ENCODE data around the gene ZAP70.
"Not testable (repeated sequence)": the region's sequence is repeated elsewhere in the genome, so short reads cannot be mapped to it uniquely, and the experiment has no call there.

The ZAP70 gene

DNA sequence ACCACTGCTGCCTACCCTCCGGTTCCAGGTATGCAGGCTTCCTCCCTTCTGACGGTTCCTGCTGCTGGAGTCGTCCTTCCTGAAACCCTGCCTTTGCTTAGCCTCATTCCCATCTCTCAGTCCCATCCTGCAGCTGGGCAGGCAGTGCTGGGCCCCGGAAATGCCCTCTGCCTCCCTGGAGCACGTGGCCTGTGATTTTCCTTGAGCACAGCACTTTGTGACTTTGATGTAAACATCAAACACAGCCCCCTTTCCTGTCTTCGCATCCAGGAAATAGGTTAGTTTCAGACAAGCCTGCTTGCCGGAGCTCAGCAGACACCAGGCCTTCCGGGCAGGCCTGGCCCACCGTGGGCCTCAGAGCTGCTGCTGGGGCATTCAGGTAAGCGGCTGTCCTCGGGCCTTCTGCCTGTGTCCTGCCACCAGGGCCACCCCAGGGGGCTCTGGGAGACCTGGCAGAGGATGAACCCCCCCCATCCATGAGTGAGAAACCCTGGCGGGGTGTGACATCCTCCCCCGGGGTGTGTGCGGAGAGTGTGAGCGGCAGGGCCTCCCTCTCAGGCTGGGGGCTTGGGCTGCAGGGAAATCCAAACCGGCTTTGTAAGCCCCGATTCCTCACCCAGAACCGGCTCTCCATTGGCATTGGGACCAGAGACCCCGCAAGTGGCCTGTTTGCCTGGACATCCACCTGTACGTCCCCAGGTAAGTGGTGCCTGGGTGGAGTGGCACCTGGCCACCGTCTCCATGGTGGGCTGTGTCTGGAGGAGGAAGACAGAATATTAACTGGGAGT is at the start of gene ZAP70:
Gene ZAP70 (plus strand): TSS at position 281 of the 788 bp plus-strand sequence. CDS start 10,461 bp downstream, outside the sequence.
- DNase-seq (ENCODE audit: low read depth in 2 of 2) = peak in 1 of 2 donors; percentile 43

DNA sequence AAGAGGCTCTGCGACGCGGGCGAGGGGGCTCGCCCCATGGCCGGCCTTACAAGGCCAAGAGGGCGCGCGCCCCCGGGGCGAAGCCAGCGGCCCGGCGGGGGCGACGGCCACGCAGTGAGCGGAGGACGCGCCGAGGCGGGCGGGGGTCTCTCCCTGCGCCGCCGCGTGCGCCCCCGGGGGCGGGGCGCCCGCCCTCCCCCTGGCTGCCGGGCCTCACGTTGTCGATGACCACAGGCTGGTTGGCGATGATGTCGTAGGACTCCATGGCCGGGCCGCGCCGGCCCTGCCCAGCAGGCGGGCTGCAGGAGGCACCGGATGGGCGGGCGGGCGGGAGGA is 49.8 kb upstream of the ZAP70 start:
- no peak for DNase-seq (ENCODE audit: low read depth in 2 of 2)

DNA sequence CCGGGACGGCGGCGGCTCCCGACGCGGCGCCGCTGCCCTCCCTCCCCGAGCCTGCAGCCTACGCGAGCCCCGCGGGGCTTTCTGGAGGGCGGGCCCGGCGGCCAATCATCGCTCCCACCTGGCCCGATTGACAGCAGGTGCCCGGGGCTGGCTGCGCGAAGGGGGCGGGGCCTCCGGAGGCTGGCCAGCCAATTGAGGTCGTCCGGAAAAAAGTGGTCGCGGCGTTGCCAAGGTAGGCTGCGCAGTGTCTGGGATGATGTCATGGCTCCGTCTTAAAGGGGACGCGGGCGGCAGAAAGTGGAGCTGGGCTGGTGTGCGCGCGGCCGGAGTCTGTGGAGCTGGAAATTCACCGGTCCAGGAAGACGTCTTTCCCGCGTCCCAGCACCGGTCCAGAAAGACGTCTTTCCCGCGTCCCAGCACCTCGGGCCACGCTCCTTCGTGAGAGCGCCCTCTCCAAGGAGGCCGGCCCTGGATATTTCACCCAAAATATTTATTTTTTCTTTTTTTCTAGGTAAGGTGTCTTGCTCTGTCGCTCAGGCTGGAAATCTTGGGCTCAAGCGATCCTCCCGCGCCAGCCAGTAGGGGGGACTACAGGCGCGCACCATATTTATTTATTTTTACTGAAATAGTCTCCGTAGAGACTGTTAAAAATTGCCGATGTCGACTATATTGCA is 49.3 kb upstream of the ZAP70 start, which contains the start of gene ACTR1B:
Gene ACTR1B (minus strand): TSS at position 83 of the 674 bp plus-strand sequence. CDS start 154 bp downstream, outside the sequence.
- DNase-seq (ENCODE audit: low read depth in 2 of 2) = peak; percentile 96 to 97

DNA sequence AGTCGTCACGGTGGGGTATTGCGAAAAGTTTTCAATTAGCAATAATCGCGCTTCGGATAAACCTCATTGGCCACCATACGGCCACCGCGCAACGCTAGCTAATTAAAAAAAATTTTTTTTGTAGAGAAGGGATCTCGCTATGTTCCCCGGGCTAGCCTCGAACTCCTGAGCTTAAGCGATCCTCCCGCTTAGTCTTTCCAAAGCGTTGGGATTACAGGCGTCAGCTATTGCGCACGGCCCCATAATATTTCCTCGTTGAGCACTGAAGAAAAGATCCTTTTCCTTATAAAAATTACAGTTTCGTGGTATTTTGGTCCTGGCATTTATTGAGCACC is 48.8 kb upstream of the ZAP70 start:
- DNase-seq (ENCODE audit: low read depth in 2 of 2) = no peak

DNA sequence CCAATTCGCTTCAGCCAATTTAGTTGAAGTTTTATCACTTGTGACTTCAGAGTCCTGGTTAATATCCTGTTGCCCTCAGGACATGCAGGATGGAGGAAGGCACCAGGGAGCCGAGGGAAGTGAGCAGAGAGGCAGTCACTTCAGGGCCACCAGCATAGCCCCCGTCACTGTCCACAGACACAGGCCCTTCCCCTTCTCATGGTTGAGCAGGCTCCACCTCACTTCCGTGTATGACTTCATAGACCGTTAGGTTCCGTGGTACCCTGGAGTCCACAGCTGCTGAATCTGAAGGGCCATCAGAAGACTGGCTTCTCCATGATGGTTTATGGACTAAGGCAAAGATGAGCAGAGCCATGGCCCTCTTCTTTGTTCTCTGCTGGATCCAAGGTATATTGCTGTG is 43.9 kb upstream of the ZAP70 start, which contains the start of gene C2orf92:
Gene C2orf92 (plus strand): TSS at position 266 of the 400 bp plus-strand sequence. CDS start 76 bp downstream, at position 342.
- DNase-seq (ENCODE audit: low read depth in 2 of 2) = no peak

DNA sequence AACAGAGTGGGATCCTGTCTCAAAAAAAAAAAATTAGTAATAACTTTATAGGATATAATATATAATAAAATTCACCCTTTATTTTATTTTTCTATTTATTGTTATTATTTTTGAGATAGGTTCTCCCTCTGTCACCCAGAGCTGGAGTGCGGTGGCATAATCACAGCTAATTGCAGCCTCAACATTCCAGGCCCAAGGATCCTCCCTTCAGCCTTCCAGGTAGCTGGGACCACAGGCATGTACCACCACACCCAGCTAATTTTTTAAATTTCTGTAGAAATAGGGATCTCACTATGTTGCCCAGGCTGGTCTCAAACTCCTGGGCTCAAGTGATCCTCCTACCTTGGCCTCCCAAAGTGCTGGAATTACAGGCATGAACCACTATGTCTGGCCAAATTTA is 42.9 kb upstream of the ZAP70 start:
- DNase-seq (ENCODE audit: low read depth in 2 of 2) = no peak

DNA sequence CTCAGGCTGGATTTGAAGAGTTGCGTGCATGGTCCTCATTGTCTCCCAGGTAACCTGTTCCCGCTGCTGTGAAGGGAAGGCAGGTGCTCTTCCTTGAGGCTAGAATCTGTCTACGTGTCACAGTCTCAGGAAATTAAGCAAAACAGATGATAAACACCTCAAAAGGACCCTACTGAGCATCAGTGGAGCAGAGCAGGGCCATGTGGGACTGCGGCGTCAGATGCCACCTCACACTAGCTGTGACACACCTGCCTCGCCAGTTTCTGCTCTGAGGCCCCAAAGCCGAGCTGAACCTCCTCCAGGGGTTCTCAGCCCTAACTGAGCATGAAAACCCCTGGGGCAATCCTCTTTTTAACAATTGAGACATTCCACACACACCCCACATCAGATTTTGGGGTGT is 41.9 kb upstream of the ZAP70 start:
- DNase-seq (ENCODE audit: low read depth in 2 of 2) = no peak

DNA sequence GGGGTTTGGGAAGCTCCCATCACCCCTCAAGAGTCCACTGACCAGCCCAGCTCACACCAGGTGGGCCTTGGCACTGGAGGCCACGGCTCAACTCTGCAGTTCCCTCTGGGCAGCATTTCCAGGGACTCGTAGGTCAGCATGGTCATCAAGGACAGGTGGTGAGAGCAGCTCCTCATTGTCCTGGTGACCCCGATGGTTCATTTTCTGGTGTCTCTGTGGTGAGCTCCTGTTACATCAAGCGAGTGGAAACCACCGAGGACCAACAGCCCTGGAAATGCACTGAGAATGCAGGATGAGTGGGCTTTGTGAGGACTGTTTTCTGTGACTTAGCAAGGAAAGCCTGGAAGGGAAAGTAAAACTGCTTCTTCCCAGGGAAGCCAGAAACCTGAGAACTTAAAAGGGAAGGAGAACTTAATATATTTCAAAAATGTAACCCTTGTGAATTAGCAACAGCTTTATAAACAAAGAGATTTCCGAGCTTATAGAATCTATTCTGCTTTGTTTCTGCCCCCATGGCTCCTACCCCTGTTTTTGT is 40.7 kb upstream of the ZAP70 start:
- DNase-seq (ENCODE audit: low read depth in 2 of 2) = not testable (repeated sequence)

DNA sequence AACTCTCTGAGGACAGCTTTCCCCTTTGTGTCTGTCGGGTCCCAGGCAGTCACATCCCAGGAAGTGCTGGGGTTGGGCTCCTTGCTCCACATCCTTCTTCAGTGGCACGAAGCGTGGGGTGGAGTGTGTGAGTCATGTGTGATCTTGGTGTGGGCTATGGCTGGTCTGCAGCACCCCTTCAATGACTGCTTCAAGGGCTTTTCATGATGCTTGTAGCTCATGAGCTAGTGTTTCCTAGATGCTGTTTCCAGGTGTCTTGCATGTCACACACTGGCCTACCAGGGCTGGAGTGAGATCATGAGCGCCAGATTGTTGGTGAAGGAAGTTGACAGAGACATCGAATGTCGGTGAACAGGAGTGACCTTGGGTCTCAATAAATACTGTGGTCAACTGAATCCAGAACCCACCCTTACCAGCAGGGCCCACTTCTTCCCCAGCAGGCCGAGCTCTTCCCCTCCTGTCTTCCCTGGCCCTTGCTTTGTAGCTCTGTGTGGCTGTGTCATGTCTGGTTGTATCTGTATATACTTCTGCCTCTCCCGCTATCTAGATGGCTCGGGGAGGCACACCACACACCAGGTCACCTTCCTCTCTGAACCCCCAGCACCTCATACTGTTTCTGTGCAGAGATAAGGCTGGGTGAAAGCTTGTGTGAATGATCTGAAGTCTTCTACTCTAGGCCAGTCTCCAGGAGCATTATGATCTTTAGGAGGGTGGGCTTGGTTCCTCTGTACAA is 40.0 kb upstream of the ZAP70 start:
- peak in 1 of 2 donors; percentile 11 for DNase-seq (ENCODE audit: low read depth in 2 of 2)

DNA sequence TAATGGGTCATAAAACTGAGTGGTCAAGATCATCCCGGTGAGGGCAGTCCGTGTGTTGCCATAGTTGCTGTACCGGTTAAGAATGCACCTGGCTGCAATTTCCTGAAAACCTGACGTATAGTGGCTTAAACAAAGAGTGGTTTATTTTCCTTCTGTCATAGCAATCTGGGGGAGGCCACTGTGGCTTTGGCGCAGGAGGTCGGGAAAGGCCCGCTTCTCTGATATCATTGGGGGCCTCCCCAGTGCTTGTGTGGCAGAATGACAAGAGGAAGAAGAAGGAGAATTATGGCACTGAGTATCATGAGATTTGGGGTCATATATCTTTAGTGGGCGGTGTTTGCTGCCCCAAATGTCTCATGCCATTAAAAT is 39.5 kb upstream of the ZAP70 start:
- DNase-seq (ENCODE audit: low read depth in 2 of 2) = peak; percentile 31 to 36

DNA sequence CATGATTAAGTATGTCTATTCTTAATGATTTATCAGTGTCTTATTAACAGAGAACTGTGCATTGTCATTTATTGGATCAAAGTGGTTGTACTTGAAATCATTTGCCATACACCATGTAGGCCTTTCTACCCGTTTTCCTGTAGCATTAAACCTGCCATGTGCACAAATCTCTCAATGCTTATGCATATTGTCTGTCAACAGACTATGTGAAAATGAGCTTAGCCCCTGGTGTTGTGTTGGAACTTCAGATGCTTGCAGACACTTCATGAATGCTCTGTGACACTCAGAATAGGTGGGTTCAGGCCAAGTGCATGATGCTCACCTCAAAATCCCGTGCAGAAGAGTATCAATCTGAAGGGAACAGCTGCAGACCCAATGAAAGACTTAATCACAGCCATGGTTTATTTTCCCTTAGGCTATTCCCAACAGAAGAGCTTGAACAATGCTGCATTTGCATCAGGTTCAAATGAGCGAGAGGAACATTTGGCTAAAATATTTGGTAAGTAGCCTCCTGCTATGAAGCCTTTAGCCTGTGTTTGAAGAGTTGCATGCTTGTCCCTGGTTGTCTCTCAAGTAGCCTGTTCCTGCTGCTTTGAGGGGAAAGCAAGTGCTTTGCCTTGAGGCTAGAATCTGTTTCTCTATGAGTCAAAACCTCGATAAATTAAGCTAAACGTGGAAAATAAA is 37.8 kb upstream of the ZAP70 start:
- no peak for DNase-seq (ENCODE audit: low read depth in 2 of 2)

DNA sequence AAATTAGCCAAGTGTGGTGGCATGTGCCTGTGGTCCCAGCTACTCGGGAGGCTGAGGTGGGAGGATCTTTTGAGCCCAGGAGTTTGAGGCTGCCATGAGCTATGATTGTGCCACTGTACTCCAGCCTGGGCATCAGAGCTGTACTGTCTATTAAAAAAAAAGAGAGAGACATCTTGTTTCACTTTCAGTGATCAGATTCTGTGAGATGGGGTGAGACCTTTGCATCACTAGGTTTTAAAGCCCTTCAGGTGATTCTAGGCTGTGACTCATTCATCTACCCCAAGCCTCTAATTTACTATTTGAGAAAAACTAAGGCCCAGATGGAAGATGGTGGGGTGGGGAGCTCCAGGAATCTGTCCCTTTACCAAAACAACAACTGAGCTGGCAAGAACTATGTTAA is 36.8 kb upstream of the ZAP70 start:
- DNase-seq (ENCODE audit: low read depth in 2 of 2) = no peak

DNA sequence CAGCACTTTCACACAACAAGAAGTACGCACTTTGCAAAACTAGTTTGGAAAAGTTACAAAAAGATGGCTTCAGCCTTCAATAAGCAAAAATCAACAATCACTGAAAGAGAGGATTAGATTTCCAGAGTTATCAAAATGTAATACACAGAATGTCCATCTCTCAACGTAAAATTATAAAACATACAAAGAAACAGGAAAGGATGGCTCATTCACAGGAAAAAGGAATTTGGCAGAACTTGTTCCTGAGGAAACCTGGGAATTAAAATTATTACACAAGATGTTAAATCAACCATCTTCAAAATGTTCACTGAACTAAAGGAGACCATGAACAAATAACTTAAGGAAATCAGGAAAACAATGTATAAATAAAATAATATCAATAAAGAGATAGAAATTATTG is 35.9 kb upstream of the ZAP70 start:
- DNase-seq (ENCODE audit: low read depth in 2 of 2) = no peak

DNA sequence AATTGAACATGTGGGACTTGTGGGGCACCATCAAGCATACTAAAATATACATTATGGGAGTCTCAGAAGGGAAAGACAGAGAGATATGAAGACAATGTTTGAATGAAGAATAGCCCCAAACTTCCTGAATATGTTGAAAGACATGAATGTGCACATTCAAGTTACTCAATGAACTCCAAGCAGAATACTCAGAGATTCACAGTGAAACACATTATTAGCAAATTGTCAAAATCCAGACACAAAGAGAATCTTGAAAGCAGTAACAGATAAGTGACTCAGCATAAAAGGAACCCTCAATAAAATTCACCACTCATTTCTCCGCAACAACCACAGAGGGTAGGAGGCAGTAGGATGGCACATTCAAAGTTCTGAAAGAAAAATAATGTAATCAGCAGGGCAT is 35.1 kb upstream of the ZAP70 start:
- no peak for DNase-seq (ENCODE audit: low read depth in 2 of 2)

DNA sequence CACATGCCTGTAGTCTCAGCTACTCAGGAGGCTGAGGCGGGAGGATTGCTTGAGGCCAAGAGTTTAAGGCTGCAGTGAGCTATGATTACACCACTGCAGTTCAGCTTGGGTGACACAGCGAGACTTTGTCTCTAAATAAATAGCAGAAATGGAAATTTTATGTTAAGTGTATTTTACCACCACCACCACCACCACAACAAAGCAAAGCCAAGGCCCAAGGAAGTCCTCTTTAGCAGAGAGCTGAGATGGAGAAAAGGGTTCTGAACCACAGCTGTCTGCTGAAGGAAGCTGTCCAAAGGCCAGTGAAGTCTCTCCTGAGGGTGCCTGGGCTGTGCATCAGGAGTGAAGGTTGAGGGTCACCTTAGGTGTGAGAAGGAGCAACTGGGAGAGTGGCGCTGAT is 26.1 kb upstream of the ZAP70 start:
- DNase-seq (ENCODE audit: low read depth in 2 of 2) = not testable (repeated sequence)

DNA sequence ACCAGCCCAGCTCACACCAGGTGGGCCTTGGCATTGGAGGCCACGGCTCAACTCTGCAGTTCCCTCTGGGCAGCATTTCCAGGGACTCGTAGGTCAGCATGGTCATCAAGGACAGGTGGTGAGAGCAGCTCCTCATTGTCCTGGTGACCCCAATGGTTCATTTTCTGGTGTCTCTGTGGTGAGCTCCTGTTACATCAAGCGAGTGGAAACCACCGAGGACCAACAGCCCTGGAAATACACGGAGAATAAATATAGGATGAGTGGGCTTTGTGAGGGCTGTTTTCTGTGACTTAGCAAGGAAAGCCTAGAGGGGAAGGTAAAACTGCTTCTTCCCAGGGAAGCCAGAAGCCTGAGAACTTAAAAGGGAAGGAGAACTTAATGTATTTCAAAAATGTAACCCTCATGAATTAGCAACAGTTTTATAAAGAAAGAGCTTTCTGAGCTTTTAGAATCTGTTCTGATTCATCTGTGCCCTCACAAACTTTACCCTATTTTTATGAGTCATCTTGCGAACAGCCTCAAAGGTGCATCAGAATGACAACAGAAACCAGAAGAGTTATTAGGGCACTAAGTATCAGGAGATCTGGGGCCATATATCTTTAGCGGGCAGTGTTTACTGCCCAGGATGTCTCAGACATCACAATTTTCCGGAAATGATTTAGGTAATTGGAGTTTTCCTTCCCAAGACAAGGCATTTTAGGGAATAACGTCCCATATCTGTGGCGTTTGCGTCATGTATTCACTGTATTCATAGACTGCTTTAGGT is 25.1 kb upstream of the ZAP70 start:
- no peak for DNase-seq (ENCODE audit: low read depth in 2 of 2)

DNA sequence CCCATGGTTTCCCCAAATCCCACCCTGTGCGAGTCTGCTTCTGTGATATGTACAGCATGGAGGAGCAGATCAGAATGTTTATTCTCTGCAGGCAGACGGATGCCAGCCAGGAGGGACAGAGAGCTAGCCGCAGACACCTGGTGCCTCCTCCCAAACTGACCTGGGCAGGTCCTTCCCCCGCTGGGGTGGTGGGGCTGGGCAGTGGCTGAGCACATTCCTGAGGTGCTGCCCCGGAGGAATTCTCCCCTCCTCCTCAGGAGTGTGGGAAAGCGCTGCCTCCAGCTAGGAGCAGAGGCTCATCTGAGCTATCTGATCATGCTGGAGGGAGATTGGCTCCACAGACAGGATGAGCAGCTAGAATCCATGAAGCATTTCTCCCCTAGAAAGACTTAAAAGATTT is 22.2 kb upstream of the ZAP70 start:
- DNase-seq (ENCODE audit: low read depth in 2 of 2) = no peak

DNA sequence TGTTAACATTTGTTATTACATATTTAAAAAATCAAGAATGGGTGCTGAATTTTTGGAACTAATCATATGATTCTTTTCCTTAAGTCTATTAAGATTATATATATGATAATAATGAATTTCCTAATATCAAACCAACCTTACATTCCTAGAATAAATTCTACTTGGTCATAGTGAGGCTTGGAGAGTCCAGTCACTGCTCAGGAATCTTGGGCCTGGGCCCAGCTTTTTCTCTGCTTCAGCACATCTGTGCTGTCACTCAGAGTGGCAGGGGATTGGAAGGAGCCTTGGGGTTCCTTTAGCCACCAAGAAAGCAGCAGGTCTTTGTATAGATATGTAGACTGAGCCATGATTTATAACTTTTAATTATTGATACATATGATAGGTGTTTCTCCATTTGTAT is 19.9 kb upstream of the ZAP70 start:
- DNase-seq (ENCODE audit: low read depth in 2 of 2) = no peak

DNA sequence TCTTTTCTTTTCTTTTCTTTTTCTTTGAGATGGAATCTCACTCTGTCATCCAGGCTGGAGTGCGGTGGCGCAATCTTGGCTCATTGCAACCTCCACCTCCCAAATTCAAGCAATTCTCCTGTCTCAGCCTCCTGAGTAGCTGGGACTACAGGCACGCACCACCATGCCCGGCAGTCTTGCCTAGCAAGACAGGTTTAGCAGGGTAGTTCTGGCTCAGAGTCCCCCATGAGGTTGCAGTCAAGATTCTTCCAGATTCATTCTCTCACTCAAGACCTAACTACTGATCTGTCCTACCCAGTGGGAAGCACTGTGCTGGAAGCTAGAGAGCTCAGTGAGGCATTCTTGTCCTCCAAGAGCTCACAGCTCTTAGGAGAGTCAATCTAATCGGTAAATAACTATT is 17.6 kb upstream of the ZAP70 start:
- DNase-seq (ENCODE audit: low read depth in 2 of 2) = no peak

DNA sequence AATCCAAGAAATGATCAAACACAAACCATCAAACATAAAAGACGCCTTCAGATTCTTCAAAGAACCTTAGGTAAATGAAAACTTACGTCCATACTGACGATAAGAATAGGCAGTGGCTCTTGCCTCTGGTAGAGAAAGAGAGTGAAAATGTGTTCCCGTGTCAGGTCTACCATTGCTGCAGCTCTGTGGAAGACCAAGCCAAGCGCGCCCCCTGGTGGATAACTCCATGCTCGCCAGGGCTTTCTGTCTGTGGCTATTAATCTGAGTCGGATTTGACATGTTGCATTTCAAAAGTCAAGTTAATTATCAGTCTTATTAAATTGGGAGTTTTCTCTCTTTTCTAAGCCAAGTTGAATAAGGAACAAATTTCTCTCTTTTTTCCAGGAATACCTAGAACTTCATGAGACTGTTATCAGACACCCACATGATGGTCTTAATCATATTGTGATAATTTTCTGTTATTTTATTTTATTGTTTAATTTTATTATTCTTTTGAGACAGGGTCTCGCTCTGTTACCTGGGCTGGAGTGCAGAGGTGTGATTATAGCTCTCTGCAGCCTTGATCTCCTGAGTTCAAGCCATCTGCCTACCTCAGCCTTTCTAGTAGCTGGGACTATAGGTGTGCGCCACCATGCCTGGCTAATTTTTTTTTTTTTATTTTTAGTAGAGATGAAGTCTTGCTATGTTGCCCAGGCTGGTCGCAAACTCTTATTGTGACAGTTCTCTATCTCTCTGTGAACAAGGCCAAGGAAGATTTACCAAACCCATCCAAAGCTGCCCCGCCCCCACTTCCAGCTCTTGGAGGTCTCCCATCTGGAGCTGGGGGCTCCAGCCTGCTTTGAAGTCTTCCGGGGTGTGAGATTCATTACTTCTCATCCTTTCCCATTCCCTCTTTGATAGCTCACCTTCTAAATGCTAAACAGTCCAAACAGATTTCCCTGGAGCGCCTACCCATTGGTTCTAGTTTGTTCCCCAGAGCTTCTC is 15.8 kb upstream of the ZAP70 start:
- DNase-seq (ENCODE audit: low read depth in 2 of 2) = peak; percentile 89 to 97
